HG03039 (cell line): ENCODE measurements around the gene WFDC1.

Source experiments
- ATAC-seq: cut with Tn5 transposase; IDR thresholded peaks from one replicate; pipeline ENCODE4 v1.9.1; 2021; ENCODE audit warnings: mild to moderate bottlenecking, moderate library complexity; ENCODE audit not compliant: unreplicated experiment

The WFDC1 gene

DNA sequence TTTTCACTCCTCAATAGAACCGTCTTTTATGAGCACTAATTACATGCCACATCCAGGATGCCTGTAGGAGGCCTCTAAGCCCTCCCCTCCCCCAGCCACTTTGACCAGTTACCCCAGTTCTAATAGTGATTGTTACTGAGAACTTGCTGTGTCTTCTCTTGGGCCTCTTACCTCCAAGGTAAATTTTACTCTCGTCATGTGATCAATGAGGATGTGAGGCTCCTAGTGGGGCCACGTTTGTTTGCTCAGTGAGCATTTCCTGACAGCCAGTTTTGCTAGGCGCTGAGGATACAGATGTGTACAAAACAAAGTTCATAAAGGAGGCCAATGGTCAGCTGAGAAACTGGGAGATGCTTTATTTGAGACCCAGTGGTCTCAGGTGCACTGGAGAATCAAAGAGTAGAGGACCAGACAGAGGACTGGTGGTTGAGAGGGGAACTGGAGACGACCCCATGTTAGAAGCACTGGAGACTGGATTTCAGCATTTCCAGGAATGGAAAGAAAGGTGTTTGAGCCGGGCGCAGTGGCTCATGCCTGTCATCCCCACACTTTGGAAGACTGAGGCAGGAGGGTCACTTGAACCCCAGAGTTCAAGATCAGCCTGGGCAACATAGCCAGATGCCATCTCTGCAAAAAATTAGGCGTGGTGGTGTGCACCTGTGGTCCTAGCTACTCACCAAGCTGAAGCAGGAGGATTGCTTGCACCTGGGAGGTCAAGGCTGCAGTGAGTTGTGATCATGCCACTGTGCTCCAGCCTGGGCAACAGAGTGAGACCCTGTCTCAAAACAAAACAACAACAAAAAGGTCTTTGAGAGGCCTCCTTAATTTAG is 76.3 kb downstream of the WFDC1 start:
- no peak for ATAC-seq

DNA sequence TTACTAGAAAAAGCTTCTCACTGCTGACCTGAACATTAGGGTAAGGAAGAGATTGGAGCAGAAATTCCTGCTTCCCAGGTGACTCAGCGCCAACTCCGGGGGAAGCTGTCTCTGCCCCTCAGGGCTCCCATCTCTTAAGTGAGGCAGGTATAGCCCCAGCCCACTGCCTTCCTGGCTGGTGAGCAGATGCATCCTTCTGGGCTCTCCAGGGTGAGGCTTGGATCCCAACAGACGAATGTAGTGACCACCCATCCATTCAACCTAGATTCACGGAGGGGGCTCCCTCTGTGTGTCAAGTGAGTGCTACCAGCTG is 76.8 kb downstream of the WFDC1 start:
- ATAC-seq, result no peak

DNA sequence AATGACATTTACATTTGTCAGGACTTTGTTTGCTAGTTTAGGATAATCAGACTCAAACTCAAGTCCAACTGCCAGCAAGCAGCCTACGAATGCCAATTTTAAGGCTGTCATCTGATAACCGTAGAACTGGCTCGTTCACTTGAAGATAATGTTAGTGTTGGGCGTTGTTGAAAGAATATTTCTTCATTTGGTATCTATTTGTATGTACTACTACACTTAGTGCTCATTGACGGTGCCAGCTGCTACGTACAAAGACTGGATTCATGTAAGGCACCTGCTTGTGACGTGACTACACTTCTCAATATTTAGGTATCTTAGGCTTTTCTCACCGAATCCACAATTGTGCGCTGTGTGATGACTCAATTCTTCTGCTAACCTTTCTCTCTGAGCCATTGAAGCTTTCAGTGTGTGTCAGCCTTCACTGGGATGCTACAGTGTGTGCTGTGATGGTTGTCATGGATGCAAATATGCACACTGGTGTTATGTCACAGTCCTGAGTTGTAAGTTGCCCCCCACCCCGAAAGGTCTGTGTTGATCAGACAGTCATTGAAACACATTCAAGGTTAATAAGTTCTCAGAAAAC is 79.3 kb downstream of the WFDC1 start:
- no peak for ATAC-seq

GRCh38 chr16:84378099-84378498 is 83.4 kb downstream of the WFDC1 start:
- ATAC-seq, result no peak

- no peak for ATAC-seq
Measured at GRCh38 chr16:84378567-84378966, 83.9 kb downstream of the WFDC1 start.

DNA sequence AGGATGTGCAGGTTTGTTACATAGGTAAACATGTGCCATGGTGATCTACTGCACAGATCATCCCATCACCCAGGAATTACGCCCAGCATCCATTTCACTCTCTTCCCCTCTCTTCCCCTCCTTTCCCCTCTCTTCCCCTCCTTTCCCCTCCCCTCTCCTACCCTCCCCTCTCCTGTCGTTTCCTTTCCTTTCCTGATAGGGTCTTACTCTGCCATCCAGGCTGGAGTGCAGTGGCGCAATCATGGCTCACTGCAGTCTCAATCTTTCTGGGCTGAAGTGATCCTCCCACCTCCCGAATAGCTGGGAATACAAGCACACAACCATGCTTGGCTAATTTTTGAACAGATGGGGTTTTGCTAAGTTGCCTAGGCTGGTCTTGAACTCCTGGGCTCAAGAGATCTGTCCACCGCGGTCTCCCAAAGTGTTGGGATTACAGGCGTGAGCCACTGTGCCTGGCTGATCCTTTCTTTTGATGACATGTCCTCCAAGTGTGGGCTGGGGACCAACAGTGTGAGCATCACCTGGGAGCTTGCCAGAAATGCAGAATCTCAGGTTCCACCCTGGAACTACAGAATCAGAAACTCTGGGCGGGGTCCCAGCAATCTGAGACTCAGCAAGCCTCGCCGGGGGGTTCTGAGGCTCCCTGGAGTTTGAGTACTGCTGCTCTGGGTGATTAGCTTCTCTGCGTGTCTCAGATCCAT is 84.5 kb downstream of the WFDC1 start:
- no peak for ATAC-seq
